Fibroblast of skin of left quadriceps (primary cell): ENCODE data around the gene ST6GALNAC3.
A peak's percentile ranks its signal among the peaks of the same experiment; 100 is the strongest.
"Not testable (repeated sequence)": the region's sequence is repeated elsewhere in the genome, so short reads cannot be mapped to it uniquely, and the experiment has no call there.

Source experiments
- DNase-seq, 2 experiments: peaks; one replicate each; pipeline ENCODE4 v3.0.0-alpha.2; 2013; ENCODE audit warnings: low read depth in 2 of 2

The ST6GALNAC3 gene

GRCh38 chr1:76190749-76191424 is 116.3 kb downstream of the ST6GALNAC3 start:
- no peak for DNase-seq

GRCh38 chr1:76191561-76191960 is 117.0 kb downstream of the ST6GALNAC3 start:
- DNase-seq = no peak

GRCh38 chr1:76198452-76198851 is 123.9 kb downstream of the ST6GALNAC3 start:
- DNase-seq = no peak

- no peak for DNase-seq
Observed at GRCh38 chr1:76202670-76203069, 128.1 kb downstream of the ST6GALNAC3 start.

GRCh38 chr1:76203127-76203526 is 128.6 kb downstream of the ST6GALNAC3 start:
- no peak for DNase-seq

GRCh38 chr1:76209238-76209637 is 134.7 kb downstream of the ST6GALNAC3 start:
- DNase-seq = no peak

GRCh38 chr1:76209648-76210047 is 135.1 kb downstream of the ST6GALNAC3 start:
- no peak for DNase-seq

- no peak for DNase-seq
Observed at GRCh38 chr1:76210160-76210559, 135.6 kb downstream of the ST6GALNAC3 start.

GRCh38 chr1:76218888-76219287 is 144.3 kb downstream of the ST6GALNAC3 start:
- no peak for DNase-seq

- DNase-seq = no peak
Observed at GRCh38 chr1:76219366-76219818, 144.8 kb downstream of the ST6GALNAC3 start.

- DNase-seq = no peak
Observed at GRCh38 chr1:76224752-76225151, 150.2 kb downstream of the ST6GALNAC3 start.

- peak in 1 of 2 experiments; percentile 14 for DNase-seq
Observed at GRCh38 chr1:76225526-76225925, 151.0 kb downstream of the ST6GALNAC3 start.

- no peak for DNase-seq
Observed at GRCh38 chr1:76227621-76228020, 153.1 kb downstream of the ST6GALNAC3 start.

GRCh38 chr1:76229279-76230005 is 154.9 kb downstream of the ST6GALNAC3 start:
- DNase-seq = no peak

GRCh38 chr1:76230842-76231281 is 156.3 kb downstream of the ST6GALNAC3 start:
- DNase-seq = no peak

GRCh38 chr1:76231320-76231719 is 156.8 kb downstream of the ST6GALNAC3 start:
- DNase-seq = no peak

- no peak for DNase-seq
Observed at GRCh38 chr1:76232666-76233065, 158.1 kb downstream of the ST6GALNAC3 start.

- DNase-seq = no peak
Observed at GRCh38 chr1:76234061-76234460, 159.5 kb downstream of the ST6GALNAC3 start.

GRCh38 chr1:76237211-76237610 is 162.7 kb downstream of the ST6GALNAC3 start:
- DNase-seq = no peak

- DNase-seq = peak; percentile 44 to 48
Observed at GRCh38 chr1:76238094-76238628, 163.6 kb downstream of the ST6GALNAC3 start.

- no peak for DNase-seq
Observed at GRCh38 chr1:76239470-76239918, 164.9 kb downstream of the ST6GALNAC3 start.

GRCh38 chr1:76240316-76240715 is 165.8 kb downstream of the ST6GALNAC3 start:
- DNase-seq = no peak

GRCh38 chr1:76242587-76242986 is 168.0 kb downstream of the ST6GALNAC3 start:
- DNase-seq = not testable (repeated sequence)
